Activated T-helper 9 cell treated with anti-CD3 and anti-CD28 coated beads, Interleukin-2, amount 50 U/mL, for 16 hours (primary cell): Measurements from ENCODE around the gene KCNAB1.

Source experiments
- DNase-seq: peaks from one replicate; pipeline ENCODE4 v3.0.0-alpha.2; 2020; ENCODE audit warnings: low read depth

The KCNAB1 gene

GRCh38 chr3:156371701-156372100 lies 251.3 kb downstream of the KCNAB1 start:
- no peak for DNase-seq

- DNase-seq = no peak
These were observed 252.7 kb downstream of the KCNAB1 start for GRCh38 chr3:156373095-156373494.

GRCh38 chr3:156373654-156374053 lies 253.3 kb downstream of the KCNAB1 start:
- DNase-seq = no peak

- no peak for DNase-seq
These were observed 255.8 kb downstream of the KCNAB1 start for GRCh38 chr3:156376199-156376598.

GRCh38 chr3:156377266-156377665 lies 256.9 kb downstream of the KCNAB1 start:
- DNase-seq = no peak

- no peak for DNase-seq
These were observed 257.3 kb downstream of the KCNAB1 start for GRCh38 chr3:156377718-156378117.

GRCh38 chr3:156378871-156379270 lies 258.5 kb downstream of the KCNAB1 start:
- DNase-seq = no peak

- DNase-seq = no peak
These were observed 258.9 kb downstream of the KCNAB1 start for GRCh38 chr3:156379327-156379726.

- DNase-seq = no peak
These were observed 260.9 kb downstream of the KCNAB1 start for GRCh38 chr3:156381253-156381652.

- no peak for DNase-seq
These were observed 262.3 kb downstream of the KCNAB1 start for GRCh38 chr3:156382458-156383346.

- no peak for DNase-seq
These were observed 263.2 kb downstream of the KCNAB1 start for GRCh38 chr3:156383441-156384025.

- DNase-seq = no peak
These were observed 268.4 kb downstream of the KCNAB1 start for GRCh38 chr3:156388497-156389448.

- no peak for DNase-seq
These were observed 269.1 kb downstream of the KCNAB1 start for GRCh38 chr3:156389449-156389950.

GRCh38 chr3:156390846-156391245 lies 270.5 kb downstream of the KCNAB1 start:
- no peak for DNase-seq

GRCh38 chr3:156395961-156396710 lies 275.8 kb downstream of the KCNAB1 start:
- no peak for DNase-seq

GRCh38 chr3:156396851-156397250 lies 276.5 kb downstream of the KCNAB1 start:
- DNase-seq = no peak

- DNase-seq = no peak
These were observed 277.2 kb downstream of the KCNAB1 start for GRCh38 chr3:156397534-156397933.

GRCh38 chr3:156400062-156400461 lies 279.7 kb downstream of the KCNAB1 start:
- no peak for DNase-seq

- no peak for DNase-seq
These were observed 280.4 kb downstream of the KCNAB1 start for GRCh38 chr3:156400735-156401134.

- DNase-seq = no peak
These were observed 283.8 kb downstream of the KCNAB1 start for GRCh38 chr3:156404217-156404616.

- DNase-seq = no peak
These were observed 286.0 kb downstream of the KCNAB1 start for GRCh38 chr3:156406393-156406792.
